Measurements from ENCODE around the gene MAP10. TPM values are rescaled to one million over a fixed set of nuclear protein-coding genes. Genes with fewer than 3 reads are reported as not detected.

MAP10 gene
- total and polyA plus RNA-seq, 10 donors = 1.2 to 4.9 (median 2.2) TPM

DNA sequence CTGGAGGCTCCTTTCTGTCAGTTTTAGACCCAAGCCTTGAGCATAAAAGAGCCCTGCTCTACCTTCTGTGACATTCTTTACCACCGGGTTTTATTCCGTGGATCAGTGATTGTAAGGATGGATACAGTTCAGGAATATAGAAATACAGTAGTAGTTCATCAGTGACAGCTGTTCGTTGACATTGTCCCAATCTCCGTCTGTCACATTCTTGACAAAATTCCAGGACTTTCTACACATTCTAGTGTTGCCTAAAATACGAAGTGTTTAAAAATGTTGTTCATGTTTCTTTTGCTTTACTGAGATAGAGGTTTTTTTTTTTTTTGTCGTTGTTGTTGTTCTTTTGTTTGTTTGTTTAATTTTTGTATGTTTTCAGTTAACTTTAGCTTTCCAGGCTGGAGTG is 29.9 kb downstream of the MAP10 start:
- Histone ChIP-seq H3K9me3 (peaks cover 0 to 1% (median 0%) of the 10 kb centered on the region in 8 donors), H3K4me1 (peaks cover 0 to 4% (median 0%) of the 10 kb centered on the region in 6 donors), H3K27ac (no peak overlapping the region), H3K4me3 (no peak overlapping the region), H3K36me3 (no peaks in the 10 kb centered on the region), H3K27me3 (replicated peaks in 1 of 7) (no peaks in the 10 kb centered on the region)
- intact Hi-C loops (cut with DNase I; ENCODE audit: low total_unique reads) = no loop called here
- TF ChIP-seq, protein P1, sequence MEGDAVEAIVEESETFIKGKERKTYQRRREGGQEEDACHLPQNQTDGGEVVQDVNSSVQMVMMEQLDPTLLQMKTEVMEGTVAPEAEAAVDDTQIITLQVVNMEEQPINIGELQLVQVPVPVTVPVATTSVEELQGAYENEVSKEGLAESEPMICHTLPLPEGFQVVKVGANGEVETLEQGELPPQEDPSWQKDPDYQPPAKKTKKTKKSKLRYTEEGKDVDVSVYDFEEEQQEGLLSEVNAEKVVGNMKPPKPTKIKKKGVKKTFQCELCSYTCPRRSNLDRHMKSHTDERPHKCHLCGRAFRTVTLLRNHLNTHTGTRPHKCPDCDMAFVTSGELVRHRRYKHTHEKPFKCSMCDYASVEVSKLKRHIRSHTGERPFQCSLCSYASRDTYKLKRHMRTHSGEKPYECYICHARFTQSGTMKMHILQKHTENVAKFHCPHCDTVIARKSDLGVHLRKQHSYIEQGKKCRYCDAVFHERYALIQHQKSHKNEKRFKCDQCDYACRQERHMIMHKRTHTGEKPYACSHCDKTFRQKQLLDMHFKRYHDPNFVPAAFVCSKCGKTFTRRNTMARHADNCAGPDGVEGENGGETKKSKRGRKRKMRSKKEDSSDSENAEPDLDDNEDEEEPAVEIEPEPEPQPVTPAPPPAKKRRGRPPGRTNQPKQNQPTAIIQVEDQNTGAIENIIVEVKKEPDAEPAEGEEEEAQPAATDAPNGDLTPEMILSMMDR (IDR thresholded peaks at IDR 0.05 in 8 of 11, conservative IDR thresholded peaks at IDR 0.05 in 3 of 11) = no peak
- TF ChIP-seq POLR2A (IDR thresholded peaks at IDR 0.05) (no peak), POLR2AphosphoS5 (IDR thresholded peaks at IDR 0.05) (no peak)
- no peak for DNase-seq
- 72 to 81% (median 75%) methylated on average over 6 of the region's 6 CpGs for WGBS, 5 donors

DNA sequence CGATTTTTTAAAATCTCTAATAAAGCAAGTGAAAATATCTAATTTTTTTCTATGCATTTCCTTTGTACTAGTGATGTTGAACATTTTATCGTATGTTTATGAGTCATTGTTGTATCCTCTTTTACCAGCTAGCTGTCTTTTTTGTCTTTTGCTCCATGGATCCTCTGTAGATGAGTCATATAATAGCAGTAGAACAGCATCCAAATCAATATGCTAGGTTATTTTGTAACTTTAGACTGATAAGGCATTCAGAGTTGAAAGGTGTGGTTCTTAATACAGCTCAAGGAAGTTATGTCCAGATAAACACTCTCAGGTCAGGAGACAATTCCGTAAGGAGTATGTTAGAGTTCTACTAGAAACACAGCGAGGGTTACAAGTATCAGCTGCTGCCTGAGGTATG is 31.9 kb downstream of the MAP10 start:
- Histone ChIP-seq H3K36me3 (no peaks in the 10 kb centered on the region), H3K4me1 (peaks cover 0 to 4% (median 0%) of the 10 kb centered on the region in 6 donors), H3K9me3 (peaks cover 0 to 17% (median 4%) of the 10 kb centered on the region in 8 donors), H3K27me3 (replicated peaks in 1 of 7) (no peaks in the 10 kb centered on the region), H3K27ac (no peak overlapping the region), H3K4me3 (no peak overlapping the region)
- no peak for DNase-seq
- WGBS, 5 donors = 79 to 87% (median 82%) methylated on average over 4 of the region's 4 CpGs
- intact Hi-C loops (cut with DNase I; ENCODE audit: low total_unique reads) = no loop called here
- no peak for TF ChIP-seq POLR2AphosphoS5 (IDR thresholded peaks at IDR 0.05)
- no peak for TF ChIP-seq POLR2A (IDR thresholded peaks at IDR 0.05)

DNA sequence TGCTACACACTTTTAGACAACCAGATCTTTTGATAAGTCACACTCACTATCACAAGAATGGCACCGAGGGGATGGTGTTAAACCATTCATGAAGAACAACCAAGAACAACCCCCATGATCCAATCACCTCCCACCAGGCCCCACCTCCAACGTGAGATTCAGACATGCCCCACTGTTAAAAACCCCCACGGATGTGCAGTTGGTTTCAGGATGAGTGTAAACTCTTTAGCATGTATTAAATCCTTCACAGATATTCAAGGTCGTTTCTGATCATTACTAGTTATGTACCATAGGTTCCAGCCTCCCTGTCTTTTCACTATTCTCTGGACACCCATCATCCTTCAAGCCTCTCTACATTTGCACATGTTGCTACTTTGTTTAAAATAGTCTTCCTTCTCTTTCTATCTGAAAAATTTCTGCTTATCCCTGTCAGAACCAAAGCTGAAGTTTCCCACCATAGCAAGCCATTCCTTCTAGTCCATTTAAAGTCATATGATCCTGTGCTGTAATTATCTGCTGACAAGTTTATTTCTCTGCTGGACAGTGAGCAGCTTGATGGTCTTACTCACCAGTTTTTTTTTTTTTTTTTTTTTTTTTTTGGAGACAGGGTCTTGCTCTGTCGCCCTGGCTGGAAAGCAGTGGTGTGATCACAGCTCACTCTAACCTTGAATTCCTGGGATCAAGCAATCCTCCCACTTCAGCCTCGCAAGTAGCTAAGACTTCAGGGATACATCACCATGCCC is 36.8 kb downstream of the MAP10 start:
- no peak overlapping the region for H3K27ac ChIP-seq
- intact Hi-C loops (cut with DNase I; ENCODE audit: low total_unique reads) = no loop called here
- TF ChIP-seq, protein P1 (IDR thresholded peaks at IDR 0.05 in 8 of 11, conservative IDR thresholded peaks at IDR 0.05 in 3 of 11) = no peak
- TF ChIP-seq POLR2AphosphoS5 (IDR thresholded peaks at IDR 0.05) (no peak), POLR2A (IDR thresholded peaks at IDR 0.05) (no peak)
- WGBS, 5 donors = 73 to 83% (median 80%) methylated on average over 6 of the region's 6 CpGs
- H3K36me3 ChIP-seq = no peaks in the 10 kb centered on the region
- H3K4me1 ChIP-seq = peaks cover 0 to 4% (median 0%) of the 10 kb centered on the region in 6 donors
- peaks cover 0 to 17% (median 4%) of the 10 kb centered on the region in 8 donors for H3K9me3 ChIP-seq
- DNase-seq = no peak
- H3K27me3 ChIP-seq (replicated peaks in 1 of 7) = no peaks in the 10 kb centered on the region
- no peak overlapping the region for H3K4me3 ChIP-seq

GRCh38 chr1:232844791-232845190 is 39.6 kb downstream of the MAP10 start:
- H3K27ac ChIP-seq = no peak overlapping the region
- H3K4me1 ChIP-seq = no peaks in the 10 kb centered on the region
- TF ChIP-seq, protein P1 (IDR thresholded peaks at IDR 0.05 in 8 of 11, conservative IDR thresholded peaks at IDR 0.05 in 3 of 11) = no peak
- TF ChIP-seq POLR2AphosphoS5 (IDR thresholded peaks at IDR 0.05) (no peak), POLR2A (IDR thresholded peaks at IDR 0.05) (no peak)
- 80 to 99% (median 89%) methylated on average over 5 of the region's 5 CpGs for WGBS, 5 donors
- H3K27me3 ChIP-seq (replicated peaks in 1 of 7) = no peaks in the 10 kb centered on the region
- H3K9me3 ChIP-seq = peaks cover 0 to 17% (median 4%) of the 10 kb centered on the region in 8 donors
- H3K36me3 ChIP-seq = no peaks in the 10 kb centered on the region
- H3K4me3 ChIP-seq = no peak overlapping the region
- no peak for DNase-seq
- intact Hi-C loops (cut with DNase I; ENCODE audit: low total_unique reads) = no loop called here
